GM21381 (cell line): ENCODE data around the gene GID8.

Experiments
- ATAC-seq: cut with Tn5 transposase; IDR thresholded peaks from one replicate; pipeline ENCODE4 v1.9.1; 2021; ENCODE audit warnings: mild to moderate bottlenecking, moderate library complexity; ENCODE audit not compliant: unreplicated experiment

Gene GID8

GRCh38 chr20:62968378-62969178 is 30.6 kb downstream of the GID8 start:
- ATAC-seq: no peak

GRCh38 chr20:62969179-62969760 is 31.3 kb downstream of the GID8 start:
- ATAC-seq: no peak

GRCh38 chr20:62969939-62970306 is 32.0 kb downstream of the GID8 start:
- ATAC-seq: no peak

- no peak for ATAC-seq
Measured at GRCh38 chr20:62970307-62971210, 32.6 kb downstream of the GID8 start.

- ATAC-seq: no peak
Measured at GRCh38 chr20:62971211-62971949, 33.4 kb downstream of the GID8 start.

- no peak for ATAC-seq
Measured at GRCh38 chr20:62971950-62972844, 34.2 kb downstream of the GID8 start.

- ATAC-seq: no peak
Measured at GRCh38 chr20:62972845-62973745, 35.1 kb downstream of the GID8 start.

- ATAC-seq: no peak
Measured at GRCh38 chr20:62975251-62975760, 37.4 kb downstream of the GID8 start.

GRCh38 chr20:62975812-62976508 is 38.0 kb downstream of the GID8 start:
- ATAC-seq: no peak

- ATAC-seq: no peak
Measured at GRCh38 chr20:62976886-62977285, 38.9 kb downstream of the GID8 start.

- peak; percentile 50 for ATAC-seq
Measured at GRCh38 chr20:62977613-62978560, 39.9 kb downstream of the GID8 start.

- no peak for ATAC-seq
Measured at GRCh38 chr20:62978561-62978943, 40.6 kb downstream of the GID8 start.

- no peak for ATAC-seq
Measured at GRCh38 chr20:62979310-62979709, 41.4 kb downstream of the GID8 start.

- no peak for ATAC-seq
Measured at GRCh38 chr20:62979876-62980373, 42.0 kb downstream of the GID8 start.

- ATAC-seq: no peak
Measured at GRCh38 chr20:62980380-62980960, 42.5 kb downstream of the GID8 start.

GRCh38 chr20:62980970-62981369 is 43.0 kb downstream of the GID8 start:
- no peak for ATAC-seq
